ENCODE measurements around the gene SIAH1. TPM values are rescaled to one million over a fixed set of nuclear protein-coding genes. Genes with fewer than 3 reads are reported as not detected.
"Not testable (repeated sequence)": the region's sequence is repeated elsewhere in the genome, so short reads cannot be mapped to it uniquely, and the experiment has no call there.

Gene SIAH1
- total RNA-seq, 1 donor from 2014 or later = 154 TPM

- no peak for DNase-seq
These were observed 18.8 kb downstream of the SIAH1 start for GRCh38 chr16:48366165-48367093.

GRCh38 chr16:48365601-48366164 lies 19.5 kb downstream of the SIAH1 start:
- peak; percentile 78 for DNase-seq

- no peak for DNase-seq
These were observed 20.1 kb downstream of the SIAH1 start for GRCh38 chr16:48365025-48365600.

GRCh38 chr16:48361540-48362144 lies 23.6 kb downstream of the SIAH1 start:
- DNase-seq = no peak

GRCh38 chr16:48361012-48361411 lies 24.2 kb downstream of the SIAH1 start:
- DNase-seq = no peak

- no peak for DNase-seq
These were observed 25.2 kb downstream of the SIAH1 start for GRCh38 chr16:48359983-48360382.

GRCh38 chr16:48358419-48358818 lies 26.8 kb downstream of the SIAH1 start:
- no peak for DNase-seq

- DNase-seq = no peak
These were observed 28.4 kb downstream of the SIAH1 start for GRCh38 chr16:48356633-48357376.

- no peak for DNase-seq
These were observed 30.0 kb downstream of the SIAH1 start for GRCh38 chr16:48354877-48355855.

GRCh38 chr16:48354385-48354784 lies 30.8 kb downstream of the SIAH1 start:
- not testable (repeated sequence) for DNase-seq

GRCh38 chr16:48353565-48354163 lies 31.5 kb downstream of the SIAH1 start:
- DNase-seq = no peak

GRCh38 chr16:48352648-48353390 lies 32.4 kb downstream of the SIAH1 start:
- DNase-seq = no peak

GRCh38 chr16:48350736-48351135 lies 34.5 kb downstream of the SIAH1 start:
- DNase-seq = no peak

GRCh38 chr16:48347980-48348379 lies 37.2 kb downstream of the SIAH1 start:
- DNase-seq = peak; percentile 46

GRCh38 chr16:48347191-48347865 lies 37.9 kb downstream of the SIAH1 start:
- no peak for DNase-seq

GRCh38 chr16:48342591-48342990 lies 42.6 kb downstream of the SIAH1 start:
- no peak for DNase-seq

GRCh38 chr16:48340054-48340453 lies 45.2 kb downstream of the SIAH1 start:
- DNase-seq = no peak

- DNase-seq = no peak
These were observed 49.3 kb downstream of the SIAH1 start for GRCh38 chr16:48335961-48336360.

- no peak for DNase-seq
These were observed 50.9 kb downstream of the SIAH1 start for GRCh38 chr16:48334325-48334724.

Measured in occipital lobe (tissue), 2 donors.